H1 (cell line): Measurements from ENCODE around the gene TPM2. TPM values are rescaled to one million over a fixed set of nuclear protein-coding genes. Genes with fewer than 3 reads are reported as not detected.
A peak's percentile ranks its signal among the peaks of the same experiment; 100 is the strongest.

Experiments
- CBX5 ChIP-seq: fragments of 300-800, 300-1000 bp; sonication (generic); IDR thresholded peaks from 2 replicates; pipeline ENCODE4 v1.7.1; 2016; ENCODE audit warnings: antibody characterized with exemption, low read length, low read depth
- CHD7 ChIP-seq: fragments of 300-600 bp; sonication (generic); IDR thresholded peaks from 2 replicates; pipeline ENCODE4 v1.7.1; 2012; ENCODE audit warnings: low read length, moderate library complexity, mild to moderate bottlenecking, inconsistent platforms; ENCODE audit not compliant: insufficient replicate concordance
- KDM4A ChIP-seq: IDR thresholded peaks from one replicate; pipeline ENCODE4 v1.7.1; 2012; ENCODE audit warnings: low read depth, mild to moderate bottlenecking, moderate library complexity, low read length, inconsistent platforms; ENCODE audit not compliant: severe bottlenecking
- MAX ChIP-seq: IDR thresholded peaks from 2 replicates; pipeline ENCODE4 v1.6.1; 2012; ENCODE audit warnings: inconsistent platforms
- TAF7 ChIP-seq: optimal IDR thresholded peaks from 2 replicates; pipeline ENCODE3; 2011; ENCODE audit warnings: low read depth, mild to moderate bottlenecking, inconsistent platforms, low read length, moderate library complexity, borderline replicate concordance
- YY1 ChIP-seq: IDR thresholded peaks from 2 replicates; pipeline ENCODE4 v1.6.1; 2011; ENCODE audit warnings: low read depth, mild to moderate bottlenecking, low read length
- polyA plus RNA-seq, 7 experiments: library from polyadenylated mRNA; depleted of rRNA in 3 of 7; stranded (reverse) in 5 of 7; unstranded in 2 of 7; fragments of >200 nt in 5 of 7; fragments of 200-250 nt in 2 of 7; gene quantifications; 1 replicate in 5 of 7; 2 replicates in 1 of 7; 4 replicates in 1 of 7; pipeline versions ENCODE4 v1.2.1 to v1.2.3, GENCODE V29; 2011 to 2013; ENCODE audit warnings: missing spikeins in 2 of 7, mixed read lengths in 2 of 7
- total RNA-seq: library from RNA; stranded (reverse); fragmentation: NEBNext Ultra II Directional; extraction: Animal tissue kit (Norgen Biotek cat#: 25700); gene quantifications from 2 replicates; pipeline ENCODE4 v1.2.1, GENCODE V29; 2021

TPM2 gene
- total and polyA plus RNA-seq, 2 of the 8 experiments (the other 6 are each of a cell fraction or from before 2014, with no cell fraction given), result 62.5 to 181 TPM

- TF ChIP-seq CHD7, result no peak
- TF ChIP-seq MAX, result no peak
- peak; percentile 1 for TF ChIP-seq KDM4A
- no peak for TF ChIP-seq YY1
- TF ChIP-seq CBX5, result no peak
- no peak for TF ChIP-seq TAF7
These were observed 1.6 kb upstream of the TPM2 start (continued) for GRCh38 chr9:35691334-35691650.
